NCI-H345 (cell line): ENCODE results near the gene HAVCR2.

Source experiments
- DNase-seq: peaks from one replicate; lab custom pipeline; 2025; lab: John Stamatoyannopoulos, UW

The HAVCR2 gene

DNA sequence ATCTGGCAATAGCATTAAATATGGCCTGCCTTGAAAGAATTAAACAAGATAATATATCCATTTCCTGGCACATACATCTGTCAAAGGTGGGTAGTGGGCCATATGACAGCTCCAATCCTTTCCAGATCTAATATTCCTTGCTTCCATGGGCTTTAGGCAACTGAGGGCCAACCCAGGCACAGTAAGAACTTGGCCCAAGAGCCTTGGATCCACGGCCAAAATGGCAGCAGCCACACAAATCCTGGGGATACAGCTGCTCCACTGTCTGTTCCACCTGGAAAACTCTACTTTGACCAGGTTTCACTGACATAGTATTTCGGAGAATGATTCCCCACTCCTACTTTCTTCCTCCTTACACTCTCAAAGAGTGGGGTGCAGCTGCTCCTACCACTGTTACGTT lies 63.2 kb downstream of the HAVCR2 start:
- DNase-seq: no peak

DNA sequence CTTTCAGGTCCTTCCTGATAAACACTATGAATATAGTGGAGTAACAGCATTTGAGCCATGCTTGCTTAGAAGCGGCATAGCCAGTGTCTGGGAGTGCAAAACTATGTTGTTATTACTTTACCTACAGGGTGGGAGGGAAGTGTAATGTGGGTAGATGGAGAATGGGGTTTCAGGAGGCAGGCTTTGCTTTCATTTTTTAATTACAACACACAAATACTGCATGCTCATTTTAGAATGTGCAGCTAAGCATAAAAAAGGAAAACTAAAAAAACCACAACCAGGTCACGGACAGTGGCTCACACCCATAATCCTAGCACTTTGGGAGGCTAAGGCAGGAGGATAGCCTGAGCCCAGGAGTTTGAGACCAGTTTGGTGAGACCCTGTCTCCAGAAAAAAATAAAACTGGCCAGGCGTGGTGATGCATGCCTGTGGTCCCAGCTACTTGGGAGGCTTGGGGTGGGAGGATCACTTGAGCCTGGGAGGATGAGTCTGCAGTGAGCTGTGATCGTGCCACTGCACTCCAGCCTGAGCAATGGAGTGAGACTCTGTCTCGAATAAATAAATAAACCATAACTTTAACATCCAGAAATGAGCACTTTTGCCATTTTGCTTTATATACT lies 70.2 kb downstream of the HAVCR2 start:
- no peak for DNase-seq
